NCI-H2227 treated with DMSO at 0.1 percent for 48 hours (cell line): ENCODE data around the gene CABP7.

Experiments used
- DNase-seq: peaks from one replicate; lab custom pipeline; 2025; lab: John Stamatoyannopoulos, UW

Gene CABP7

GRCh38 chr22:29722587-29722986 lies 2.8 kb downstream of the CABP7 start:
- no peak for DNase-seq

- DNase-seq, result no peak
Measured at GRCh38 chr22:29723766-29724165, 4.0 kb downstream of the CABP7 start.

GRCh38 chr22:29724843-29725242 lies 5.0 kb downstream of the CABP7 start:
- no peak for DNase-seq

DNA sequence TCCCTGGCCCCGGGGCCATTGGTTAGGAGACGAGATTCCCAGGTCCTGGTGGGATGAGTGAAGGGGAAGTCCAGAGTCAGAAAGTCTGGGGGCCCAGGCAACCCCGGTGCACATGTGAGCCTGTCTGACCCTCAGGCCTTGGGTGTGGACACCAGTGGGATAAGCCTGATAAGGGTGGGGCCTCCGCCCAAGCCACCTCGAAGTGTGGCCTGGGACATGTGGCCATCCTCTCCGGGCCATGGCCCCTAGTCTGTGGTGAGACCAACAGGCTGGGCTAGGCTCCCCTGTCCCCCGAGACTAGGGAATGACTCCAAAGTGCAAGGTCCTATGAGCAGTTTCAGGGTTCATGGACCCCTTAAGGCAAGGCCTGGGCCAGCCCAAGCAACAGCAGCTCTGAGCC lies 6.3 kb downstream of the CABP7 start:
- DNase-seq, result no peak

GRCh38 chr22:29726512-29727130 lies 6.8 kb downstream of the CABP7 start:
- DNase-seq, result no peak

GRCh38 chr22:29727131-29727523 lies 7.3 kb downstream of the CABP7 start:
- peak; percentile 16 for DNase-seq

DNA sequence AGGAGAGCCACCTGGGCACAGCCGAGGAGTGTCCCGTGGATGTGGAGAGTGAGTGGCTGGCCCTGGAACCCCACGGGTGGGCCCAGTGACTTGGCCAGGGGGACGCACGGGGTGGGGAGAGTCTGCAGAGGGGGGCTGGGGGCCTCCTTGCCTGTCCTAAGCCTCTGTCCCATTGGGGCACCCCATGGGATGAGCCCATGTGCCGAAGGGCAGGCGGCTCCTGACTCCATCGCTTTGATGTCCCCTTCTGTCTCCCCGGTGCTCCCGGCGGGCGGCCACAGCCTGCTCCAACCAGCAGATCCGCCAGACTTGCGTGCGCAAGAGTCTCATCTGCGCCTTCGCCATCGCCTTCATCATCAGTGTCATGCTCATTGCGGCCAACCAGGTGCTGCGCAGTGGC lies 9.4 kb downstream of the CABP7 start:
- no peak for DNase-seq

DNA sequence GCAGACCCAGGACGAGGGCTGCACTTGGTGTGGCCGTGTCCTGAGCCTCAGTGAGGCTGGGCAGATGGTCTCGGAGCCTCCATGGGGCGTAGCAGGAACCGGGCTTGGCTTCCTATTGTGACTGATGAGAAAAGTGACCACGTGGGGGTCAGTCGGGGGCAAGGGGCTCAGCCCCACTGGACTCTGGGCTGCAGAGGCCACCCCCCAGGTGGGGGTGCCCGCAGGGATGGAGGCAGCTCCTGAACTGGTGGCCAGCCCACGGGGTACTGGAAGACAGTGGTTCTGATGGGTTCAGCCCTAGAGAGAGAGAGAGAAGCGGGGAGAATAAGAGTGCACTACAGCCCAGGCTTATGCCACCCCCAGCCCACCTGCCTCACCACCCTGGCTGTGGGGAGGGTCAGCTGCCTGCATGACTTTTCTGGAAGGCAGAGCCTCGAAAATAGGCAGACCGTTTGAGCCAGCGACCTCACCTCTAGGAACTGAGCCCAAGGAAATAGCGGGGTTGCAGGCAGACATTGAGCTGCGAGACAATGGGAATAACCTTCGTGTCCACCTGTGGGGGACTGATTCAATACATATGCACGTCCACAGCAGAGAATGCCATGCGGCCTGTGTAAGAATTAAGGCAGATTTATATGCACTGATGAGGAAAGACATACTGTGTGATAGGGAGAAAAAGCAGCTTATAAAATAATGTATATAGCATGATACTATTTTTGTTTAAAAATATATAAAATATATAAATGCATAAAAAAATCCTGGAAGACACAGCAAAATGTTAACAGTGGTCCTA lies 11.5 kb downstream of the CABP7 start:
- no peak for DNase-seq

- no peak for DNase-seq
Measured at GRCh38 chr22:29732883-29733282, 13.1 kb downstream of the CABP7 start.

DNA sequence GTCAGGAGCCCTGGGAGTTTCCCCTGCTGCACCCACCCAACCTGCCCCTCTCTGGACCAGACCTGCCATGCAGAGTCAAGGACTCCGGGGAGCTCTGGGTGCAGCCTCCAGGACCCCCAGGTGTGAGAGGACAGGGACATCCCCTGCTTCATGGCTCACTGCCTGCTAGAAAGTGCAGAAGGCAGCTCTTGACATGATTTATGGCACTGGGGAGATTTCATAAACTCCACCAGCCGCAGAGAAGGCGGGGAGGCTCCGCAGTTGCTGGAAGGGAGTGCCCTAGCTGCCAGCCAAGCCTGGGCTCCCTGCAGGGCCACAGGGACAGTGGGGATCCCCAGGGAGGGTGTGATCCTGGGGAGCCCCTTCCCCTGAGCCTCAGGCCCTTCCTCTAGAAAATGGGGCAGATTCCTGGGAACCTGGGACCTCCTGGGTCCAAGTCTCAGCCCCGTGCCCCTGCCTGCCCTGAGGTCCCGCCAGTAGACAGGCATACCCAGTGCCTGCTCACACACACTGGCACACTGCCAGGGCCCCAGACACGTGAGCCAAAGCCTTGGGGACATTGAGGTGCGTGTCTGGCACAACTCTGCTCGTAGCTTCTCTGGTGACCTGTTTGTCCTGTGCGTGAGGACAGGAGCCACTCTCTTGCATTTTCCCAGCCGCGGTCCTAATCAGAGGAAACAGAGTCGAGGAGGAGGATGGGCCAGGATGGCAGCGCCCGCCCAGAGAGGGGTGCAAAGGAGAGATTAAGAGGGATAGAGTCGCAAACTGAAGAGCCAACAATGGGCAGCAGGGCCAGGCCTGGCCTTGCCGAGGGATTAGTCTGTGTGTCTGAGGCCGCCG lies 13.8 kb downstream of the CABP7 start:
- DNase-seq, result peak; percentile 7

- no peak for DNase-seq
Measured at GRCh38 chr22:29734406-29734805, 14.6 kb downstream of the CABP7 start.

DNA sequence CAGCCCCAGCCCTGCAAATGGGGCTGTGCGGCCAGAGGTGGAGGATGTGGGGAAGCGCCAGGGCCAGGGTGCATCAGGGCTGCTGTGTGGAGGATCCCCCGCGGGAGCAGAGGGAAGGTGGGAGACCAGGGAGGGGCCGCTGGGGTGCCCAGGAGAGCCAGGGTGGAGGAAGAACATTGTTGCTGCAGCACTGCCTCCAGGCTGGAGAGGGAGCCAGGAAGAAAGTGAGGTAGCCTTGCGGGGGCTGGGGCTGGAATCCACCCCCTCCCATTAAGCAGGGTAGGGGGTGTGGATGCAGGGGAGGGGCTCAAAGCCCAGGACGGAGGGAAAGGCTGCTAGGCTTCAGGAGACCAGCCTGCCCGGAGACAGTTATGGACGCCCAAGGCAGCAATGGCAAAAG lies 15.0 kb downstream of the CABP7 start:
- no peak for DNase-seq

GRCh38 chr22:29735416-29735815 lies 15.6 kb downstream of the CABP7 start:
- DNase-seq, result no peak

- DNase-seq, result no peak
Measured at GRCh38 chr22:29737251-29738117, 17.7 kb downstream of the CABP7 start.

DNA sequence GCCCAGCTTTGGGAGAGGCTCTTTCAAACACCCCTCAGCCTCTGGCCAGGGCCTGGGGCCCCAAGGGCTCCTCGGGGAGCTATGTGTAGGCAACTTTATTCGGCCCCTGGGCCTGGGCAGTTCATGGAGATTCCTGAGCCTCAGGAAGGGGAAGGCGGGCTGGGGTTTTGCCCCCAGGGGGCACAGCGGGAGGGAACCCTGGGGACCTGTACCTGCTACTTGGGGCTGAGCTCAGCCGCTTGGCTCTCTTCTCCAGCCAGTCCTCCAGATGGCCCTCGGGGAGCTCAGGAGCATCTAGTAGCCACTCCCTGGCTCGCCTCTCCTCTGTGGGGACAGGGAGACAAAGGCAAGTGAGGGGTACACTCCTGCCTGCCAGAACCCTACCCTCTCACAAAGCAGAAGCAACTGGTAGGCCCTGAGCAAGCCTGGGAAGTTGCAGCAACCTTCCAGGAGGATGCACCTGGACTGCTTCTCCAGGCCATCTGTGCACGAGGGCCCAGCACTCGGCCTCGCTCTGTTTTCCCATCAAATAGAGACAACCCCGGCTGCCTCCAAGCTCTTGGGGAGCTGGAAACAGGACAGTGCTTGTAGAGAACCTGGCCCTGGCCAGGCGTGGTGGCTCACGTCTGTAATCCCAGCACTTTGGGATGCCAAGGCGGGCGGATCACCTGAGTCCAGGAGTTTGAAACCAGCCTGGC lies 18.5 kb downstream of the CABP7 start:
- no peak for DNase-seq

- no peak for DNase-seq
Measured at GRCh38 chr22:29739346-29739875, 19.6 kb downstream of the CABP7 start.

- DNase-seq, result no peak
Measured at GRCh38 chr22:29740216-29740615, 20.4 kb downstream of the CABP7 start.

GRCh38 chr22:29741926-29742325 lies 22.1 kb downstream of the CABP7 start:
- no peak for DNase-seq

- no peak for DNase-seq
Measured at GRCh38 chr22:29742326-29742725, 22.5 kb downstream of the CABP7 start.

DNA sequence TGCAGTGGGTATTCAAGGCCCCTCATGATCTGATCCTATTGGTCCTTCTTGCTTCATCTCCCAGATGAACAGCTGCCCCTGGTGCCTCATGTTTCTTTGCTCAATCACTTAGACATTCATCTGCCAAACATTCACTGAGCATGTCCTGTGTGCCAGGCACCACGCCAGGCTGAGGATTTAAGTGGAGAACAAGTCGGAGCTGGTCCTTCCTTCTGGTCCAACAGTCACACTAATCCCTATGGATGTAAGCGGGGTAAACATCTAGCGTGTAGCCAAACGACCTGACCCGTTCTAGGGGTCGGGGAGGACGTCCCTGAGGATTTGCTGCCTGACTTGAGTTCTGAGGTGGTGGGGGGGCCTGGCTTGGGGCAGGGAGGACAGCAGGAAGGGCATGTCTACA lies 25.1 kb downstream of the CABP7 start:
- no peak for DNase-seq

DNA sequence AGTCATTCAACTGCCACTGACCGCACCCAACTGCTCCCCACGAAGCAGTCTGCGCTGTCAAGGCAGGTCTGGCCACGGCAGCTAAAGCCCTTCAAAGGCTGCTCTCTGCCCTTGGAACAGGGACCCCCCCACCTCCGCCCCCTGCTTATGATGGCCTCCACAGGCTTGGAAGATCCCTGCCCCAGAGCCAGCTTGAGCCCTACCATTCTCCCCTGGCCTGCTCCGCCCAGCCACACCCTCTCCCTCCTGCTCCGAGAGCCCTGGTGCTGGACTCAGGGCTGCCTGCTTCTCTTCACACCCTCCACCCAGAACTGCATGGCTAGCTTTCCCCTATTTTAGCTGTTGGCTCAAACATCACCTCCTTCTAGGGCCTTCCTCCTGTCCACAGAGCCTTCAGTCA lies 28.0 kb downstream of the CABP7 start:
- DNase-seq, result no peak
